ENCODE results near the gene TGFBR3L. TPM values are rescaled to one million over a fixed set of nuclear protein-coding genes. Genes with fewer than 3 reads are reported as not detected.
"Not testable (repeated sequence)": the region's sequence is repeated elsewhere in the genome, so short reads cannot be mapped to it uniquely, and the experiment has no call there.

TGFBR3L gene
- total RNA-seq, 1 experiment from 2014 or later, result 9.8 TPM

GRCh38 chr19:7955696-7956095 is 41.1 kb downstream of the TGFBR3L start:
- POLR2A ChIA-PET, result no interaction called here

GRCh38 chr19:7959211-7959610 is 44.6 kb downstream of the TGFBR3L start:
- intact Hi-C loops (cut with micrococcal nuclease; ENCODE audit: unreplicated experiment), result no loop called here
- H3K4me3 Mint-ChIP-seq (ENCODE audit: unreplicated experiment), result no peak overlapping the region
- peaks cover 8% of the 10 kb centered on the region for H3K4me1 Mint-ChIP-seq (ENCODE audit: low read depth, unreplicated experiment)
- peaks cover 71% of the 10 kb centered on the region for H3K36me3 Mint-ChIP-seq (ENCODE audit: insufficient read depth, unreplicated experiment)
- H3K9me3 ChIP-seq, result no peaks in the 10 kb centered on the region
- no peaks in the 10 kb centered on the region; the same call in none of the 2 replicates for H3K36me3 ChIP-seq (ENCODE audit: control insufficient read depth, insufficient read depth, low read length)
- H3K4me3 ChIP-seq (ENCODE audit: low read depth, low read length), result no peak overlapping the region
- ChIA-PET CTCF (no interaction called here), POLR2A (no interaction called here)
- no peak for TF ChIP-seq CTCF (IDR thresholded peaks at IDR 0.05; ENCODE audit: insufficient read depth in 1 of 2, low read depth in 1 of 2, low read length in 1 of 2, severe bottlenecking in 1 of 2, unreplicated experiment in 1 of 2)
- no peaks in the 10 kb centered on the region for H3K9me3 Mint-ChIP-seq (ENCODE audit: unreplicated experiment)
- no peak for DNase-seq
- H3K27ac Mint-ChIP-seq (ENCODE audit: unreplicated experiment), result no peak overlapping the region
- no peaks in the 10 kb centered on the region for H3K27me3 Mint-ChIP-seq (ENCODE audit: insufficient read depth, unreplicated experiment)
- no TSS peak for BruUV-seq (replicated peaks)
- 0 out of 2 replicates have a peak, but pooled peaks cover 7% of the 10 kb centered on the region for H3K4me1 ChIP-seq
- no peaks in the 10 kb centered on the region for H3K27me3 ChIP-seq (replicated peaks; ENCODE audit: control insufficient read depth, insufficient read depth, low read length)

More at GRCh38 chr19:7955696-7956095, 41.1 kb downstream of the TGFBR3L start:
- CTCF ChIA-PET, result interaction anchor here (0.6 kb wide), 1 partner anchor 296 kb away, joined by 9 read pairs; no protein-coding TSS in a partner anchor
- intact Hi-C loops (cut with micrococcal nuclease; ENCODE audit: unreplicated experiment), result no loop called here
- H3K9me3 Mint-ChIP-seq (ENCODE audit: unreplicated experiment), result no peaks in the 10 kb centered on the region
- no TSS peak for BruUV-seq (replicated peaks)
- Histone ChIP-seq H3K27me3 (replicated peaks; ENCODE audit: control insufficient read depth, insufficient read depth, low read length) (no peaks in the 10 kb centered on the region), H3K4me3 (ENCODE audit: low read depth, low read length) (no peak overlapping the region), H3K9me3 (no peaks in the 10 kb centered on the region), H3K36me3 (ENCODE audit: control insufficient read depth, insufficient read depth, low read length) (no peaks in the 10 kb centered on the region; the same call in none of the 2 replicates), H3K4me1 (no peaks in the 10 kb centered on the region; the same call in 1 of the 2 replicates)
- H3K27ac Mint-ChIP-seq (ENCODE audit: unreplicated experiment), result no peak overlapping the region
- H3K27me3 Mint-ChIP-seq (ENCODE audit: insufficient read depth, unreplicated experiment), result no peaks in the 10 kb centered on the region
- DNase-seq, result no peak
- H3K4me1 Mint-ChIP-seq (ENCODE audit: low read depth, unreplicated experiment), result peaks cover 11% of the 10 kb centered on the region
- TF ChIP-seq CTCF (IDR thresholded peaks at IDR 0.05; ENCODE audit: insufficient read depth in 1 of 2, low read depth in 1 of 2, low read length in 1 of 2, severe bottlenecking in 1 of 2, unreplicated experiment in 1 of 2), result no peak
- H3K36me3 Mint-ChIP-seq (ENCODE audit: insufficient read depth, unreplicated experiment), result peaks cover 47% of the 10 kb centered on the region
- H3K4me3 Mint-ChIP-seq (ENCODE audit: unreplicated experiment), result no peak overlapping the region

- CTCF ChIA-PET, result interaction anchor here (0.6 kb wide), 1 partner anchor 397 kb away, joined by 3 read pairs; no protein-coding TSS in a partner anchor
- H3K4me3 Mint-ChIP-seq (ENCODE audit: unreplicated experiment); H3K4me1 Mint-ChIP-seq (ENCODE audit: low read depth, unreplicated experiment); H3K27me3 Mint-ChIP-seq (ENCODE audit: insufficient read depth, unreplicated experiment); intact Hi-C loops (cut with micrococcal nuclease; ENCODE audit: unreplicated experiment); H3K36me3 ChIP-seq (ENCODE audit: control insufficient read depth, insufficient read depth, low read length); H3K9me3 ChIP-seq; H3K9me3 Mint-ChIP-seq (ENCODE audit: unreplicated experiment); POLR2A ChIA-PET; H3K27ac Mint-ChIP-seq (ENCODE audit: unreplicated experiment); H3K4me3 ChIP-seq (ENCODE audit: low read depth, low read length); H3K4me1 ChIP-seq; H3K27me3 ChIP-seq (replicated peaks; ENCODE audit: control insufficient read depth, insufficient read depth, low read length); DNase-seq; BruUV-seq (replicated peaks): not testable (repeated sequence)
- peaks cover 79% of the 10 kb centered on the region for H3K36me3 Mint-ChIP-seq (ENCODE audit: insufficient read depth, unreplicated experiment)
Measured at GRCh38 chr19:7961082-7961481, 46.5 kb downstream of the TGFBR3L start.
